SK-N-SH (cell line): ENCODE data around the gene C1QTNF8.

Experiments
- CTCF ChIP-seq: fragments of 200-600 bp; sonication (generic); IDR thresholded peaks from 2 replicates; pipeline ENCODE4 v1.6.1; 2017; ENCODE audit warnings: antibody characterized with exemption, mild to moderate bottlenecking, moderate library complexity
- EP300 ChIP-seq, 2 experiments: IDR thresholded peaks; 2 replicates each; pipeline versions ENCODE4 v1.4.0 to v1.6.1; 2012; ENCODE audit warnings: borderline replicate concordance in 1 of 2, low read depth in 1 of 2, low read length in 1 of 2
- EZH2phosphoT487 ChIP-seq: fragments of 200-600 bp; sonication (generic); IDR thresholded peaks from 2 replicates; pipeline ENCODE4 v1.6.1; 2017; ENCODE audit warnings: low read depth, mixed run types, mild to moderate bottlenecking, antibody characterized with exemption, moderate library complexity, borderline replicate concordance
- FOXJ3 ChIP-seq: sonication (generic); formaldehyde crosslinking; IDR thresholded peaks from 2 replicates; pipeline ENCODE4 v1.5.1; 2020; ENCODE audit warnings: mild to moderate bottlenecking, missing genetic modification reagents
- GATA2 ChIP-seq: sonication (generic); formaldehyde crosslinking; IDR thresholded peaks from 2 replicates; pipeline ENCODE4 v1.5.0; 2020; ENCODE audit warnings: mild to moderate bottlenecking, missing genetic modification reagents
- IRF3 ChIP-seq: fragments of 150-350 bp; IDR thresholded peaks from 2 replicates; pipeline ENCODE4 v1.6.1; 2016; ENCODE audit warnings: mild to moderate bottlenecking, low read depth, low read length
- JUND ChIP-seq: IDR thresholded peaks from 2 replicates; pipeline ENCODE4 v1.4.0; 2012
- MAX ChIP-seq: IDR thresholded peaks from 2 replicates; pipeline ENCODE4 v1.4.0; 2012; ENCODE audit warnings: low read depth
- MXI1 ChIP-seq: IDR thresholded peaks from 2 replicates; pipeline ENCODE4 v1.6.1; 2012; ENCODE audit warnings: mild to moderate bottlenecking, low read depth, low read length, improper control_type of control experiment
- POLR2AphosphoS5 ChIP-seq: IDR thresholded peaks from 2 replicates; pipeline ENCODE4 v1.6.1; 2012; ENCODE audit warnings: low read depth, low read length
- REST ChIP-seq: IDR thresholded peaks from 2 replicates; pipeline ENCODE4 v1.6.1; 2012; ENCODE audit warnings: mild to moderate bottlenecking, low read depth, low read length, moderate library complexity
- RFX5 ChIP-seq: IDR thresholded peaks from 2 replicates; pipeline ENCODE4 v1.6.1; 2012; ENCODE audit warnings: mild to moderate bottlenecking, improper control_type of control experiment, low read length
- USF1 ChIP-seq: IDR thresholded peaks from 2 replicates; pipeline ENCODE4 v1.4.0; 2012; ENCODE audit warnings: low read depth, borderline replicate concordance
- YY1 ChIP-seq: IDR thresholded peaks from 2 replicates; pipeline ENCODE4 v1.4.0; 2012; ENCODE audit warnings: low read depth, mild to moderate bottlenecking

- TF ChIP-seq CTCF (no peak), JUND (no peak), REST (no peak), RFX5 (no peak), MXI1 (no peak), FOXJ3 (no peak), YY1 (no peak), MAX (no peak), EZH2phosphoT487 (no peak), GATA2 (CRISPR knock-in tag) (no peak), IRF3 (no peak), EP300 (IDR thresholded peaks at IDR 0.05; ENCODE audit: borderline replicate concordance in 1 of 2, low read depth in 1 of 2, low read length in 1 of 2) (no peak), USF1 (no peak), POLR2AphosphoS5 (no peak)
Measured at GRCh38 chr16:1097800-1098199, 1.8 kb upstream of the C1QTNF8 start.
